PC-3 (cell line): ENCODE results near the gene NAPEPLD.

ENCODE experiments used
- CTCF ChIP-seq: fragments of 300-600 bp; sonication (generic); conservative IDR thresholded peaks from 2 replicates; pipeline ENCODE4 v1.5.1; 2017; ENCODE audit warnings: antibody characterized with exemption, low read depth, mild to moderate bottlenecking, low read length
- EZH2 ChIP-seq: fragments of 300-600 bp; sonication (generic); IDR thresholded peaks from one replicate; pipeline ENCODE4 v1.6.1; 2017; ENCODE audit warnings: antibody characterized with exemption, mild to moderate bottlenecking, low read length; ENCODE audit not compliant: unreplicated experiment
- EZH2phosphoT487 ChIP-seq: fragments of 300-600 bp; sonication (generic); IDR thresholded peaks from 2 replicates; pipeline ENCODE4 v1.6.1; 2018; ENCODE audit warnings: mild to moderate bottlenecking, antibody characterized with exemption, low read length, borderline replicate concordance

- TF ChIP-seq CTCF (no peak), EZH2 (no peak), EZH2phosphoT487 (no peak)
These were observed 25.4 kb downstream of the NAPEPLD start for GRCh38 chr7:103123529-103123928.
